GM20431 (cell line): ENCODE measurements around the gene DENND1A.

ENCODE experiments used
- in situ Hi-C: fragments of 300-500 bp; cut with MseI, MboI; formaldehyde crosslinking; loops from one replicate; pipeline ENCODE4 v1.15.0; 2020; ENCODE audit warnings: low sequenced_read_pairs; ENCODE audit not compliant: unreplicated experiment

Gene DENND1A

GRCh38 chr9:123395689-123396511 lies 534.0 kb downstream of the DENND1A start:
- in situ Hi-C loops = no loop called here

- in situ Hi-C loops = no loop called here
Measured at GRCh38 chr9:123395276-123395688, 534.6 kb downstream of the DENND1A start.

GRCh38 chr9:123394291-123395235 lies 535.4 kb downstream of the DENND1A start:
- in situ Hi-C loops = no loop called here

GRCh38 chr9:123392802-123393201 lies 537.1 kb downstream of the DENND1A start:
- in situ Hi-C loops = no loop called here

- in situ Hi-C loops = no loop called here
Measured at GRCh38 chr9:123391946-123392345, 538.0 kb downstream of the DENND1A start.

- in situ Hi-C loops = no loop called here
Measured at GRCh38 chr9:123391233-123391632, 538.7 kb downstream of the DENND1A start.

- in situ Hi-C loops = no loop called here
Measured at GRCh38 chr9:123390337-123391135, 539.4 kb downstream of the DENND1A start.

GRCh38 chr9:123389698-123390097 lies 540.2 kb downstream of the DENND1A start:
- in situ Hi-C loops = no loop called here

- in situ Hi-C loops = no loop called here
Measured at GRCh38 chr9:123389070-123389469, 540.9 kb downstream of the DENND1A start.

GRCh38 chr9:123387686-123388085 lies 542.2 kb downstream of the DENND1A start:
- in situ Hi-C loops = no loop called here

GRCh38 chr9:123383512-123384170 lies 546.3 kb downstream of the DENND1A start:
- in situ Hi-C loops = no loop called here

GRCh38 chr9:123382653-123383511 lies 547.0 kb downstream of the DENND1A start:
- in situ Hi-C loops = no loop called here

- in situ Hi-C loops = no loop called here
Measured at GRCh38 chr9:123380852-123381705, 548.8 kb downstream of the DENND1A start.

GRCh38 chr9:123378956-123379660 lies 550.8 kb downstream of the DENND1A start:
- in situ Hi-C loops = no loop called here

- in situ Hi-C loops = no loop called here
Measured at GRCh38 chr9:123378025-123378424, 551.9 kb downstream of the DENND1A start.

- in situ Hi-C loops = no loop called here
Measured at GRCh38 chr9:123377211-123377971, 552.5 kb downstream of the DENND1A start.
